NT2/D1 (cell line): ENCODE results near the gene ZBTB22.

Experiments
- SUZ12 ChIP-seq: IDR thresholded peaks from 2 replicates; pipeline ENCODE4 v1.6.1; 2011; ENCODE audit not compliant: insufficient read length, insufficient read depth; ENCODE audit errors: extremely low read depth
- YY1 ChIP-seq: IDR thresholded peaks from 2 replicates; pipeline ENCODE4 v1.6.1; 2011; ENCODE audit not compliant: insufficient read length, insufficient read depth
- ZNF274 ChIP-seq: IDR thresholded peaks from 2 replicates; pipeline ENCODE4 v1.6.1; 2011; ENCODE audit warnings: mild to moderate bottlenecking, low read depth, low read length

- no peak for TF ChIP-seq ZNF274
- no peak for TF ChIP-seq SUZ12
- TF ChIP-seq YY1 = no peak
These were observed 43.3 kb downstream of the ZBTB22 start for GRCh38 chr6:33273924-33274902.
